GM19397 (cell line): ENCODE data around the gene FAM174B.

ENCODE experiments used
- ATAC-seq: cut with Tn5 transposase; IDR thresholded peaks from one replicate; pipeline ENCODE4 v1.9.1; 2021; ENCODE audit warnings: mild to moderate bottlenecking, moderate library complexity; ENCODE audit not compliant: unreplicated experiment

FAM174B gene

DNA sequence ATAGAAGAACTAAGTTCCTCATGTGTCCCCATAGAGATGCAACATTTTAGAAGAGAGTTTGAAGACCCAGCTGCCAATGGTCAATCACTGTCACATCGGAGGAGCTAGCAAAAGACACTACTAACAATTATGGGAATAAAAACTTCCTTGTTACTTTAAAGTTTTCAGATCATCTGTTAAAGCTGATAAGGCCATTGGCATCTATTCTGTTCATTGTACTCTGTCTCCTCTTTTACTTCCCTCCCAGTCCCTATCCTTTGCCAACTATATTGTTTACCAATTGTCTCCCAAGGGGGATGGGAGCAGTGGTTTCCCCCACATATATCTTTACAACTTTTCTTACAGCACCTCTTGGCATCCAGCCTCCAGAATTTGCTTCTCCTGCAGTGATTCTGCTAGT is 81.0 kb downstream of the FAM174B start:
- ATAC-seq: no peak

- ATAC-seq: no peak
These were observed 81.4 kb downstream of the FAM174B start for GRCh38 chr15:92574161-92574560.

DNA sequence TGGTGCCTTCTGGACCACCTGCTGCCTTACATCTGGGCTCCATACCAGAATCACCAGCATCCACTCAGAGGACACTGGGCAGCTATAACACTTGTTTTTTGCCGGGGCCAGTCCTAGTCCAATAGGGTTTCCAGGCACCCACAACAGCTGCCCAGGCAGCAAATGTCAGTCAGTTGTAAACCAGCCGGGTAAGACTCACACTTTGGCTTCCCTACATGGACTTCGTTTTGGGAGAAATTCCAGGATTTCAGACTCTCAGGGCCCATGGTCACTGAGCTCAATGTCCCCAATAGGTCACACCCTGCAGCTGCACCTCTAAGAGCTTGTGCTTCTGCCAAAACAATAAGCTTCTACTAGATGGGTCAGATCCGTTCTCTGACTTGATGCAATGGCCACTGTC is 83.8 kb downstream of the FAM174B start:
- ATAC-seq: no peak

- no peak for ATAC-seq
These were observed 85.2 kb downstream of the FAM174B start for GRCh38 chr15:92570391-92570790.

- ATAC-seq: no peak
These were observed 85.8 kb downstream of the FAM174B start for GRCh38 chr15:92569778-92570177.
